Measurements from ENCODE around the gene ITGAE. TPM values are rescaled to one million over a fixed set of nuclear protein-coding genes. Genes with fewer than 3 reads are reported as not detected.

The ITGAE gene
- polyA plus RNA-seq, 2 of the 4 experiments (the other 2 are of a cell fraction) = 154 to 156 TPM

- H3K4me1 ChIP-seq = no peaks in the 10 kb centered on the region
- no peak overlapping the region for H3K4me3 ChIP-seq
- ChIA-PET POLR2A (no interaction called here), CTCF (interaction anchor here (1.2 to 1.7 kb wide), 4 partner anchors 10 to 146 kb away, joined by 3 to 6 read pairs (median 6); no protein-coding TSS in a partner anchor)
- H3K27ac ChIP-seq = no peak overlapping the region
- no peaks in the 10 kb centered on the region for H3K9me3 ChIP-seq
- no peak for DNase-seq (ENCODE audit: low read depth in 1 of 2, low spot score in 1 of 2)
- no peak overlapping the region for H3K4me2 ChIP-seq
- WGBS (ENCODE audit: missing lambda C conversion rate) = 83% methylated on average over 20 of the region's 20 CpGs
- TF ChIP-seq ZSCAN20 (CRISPR knock-in tag; IDR thresholded peaks at IDR 0.05) (no peak), ELK1 (IDR thresholded peaks at IDR 0.05; ENCODE audit: low read depth, low read length) (no peak), USF2 (IDR thresholded peaks at IDR 0.05) (no peak), RNF2 (IDR thresholded peaks at IDR 0.05; ENCODE audit: borderline replicate concordance, low read depth) (no peak), HES2 (IDR thresholded peaks at IDR 0.05) (no peak), ZC3H11A (IDR thresholded peaks at IDR 0.05) (no peak), MAZ (IDR thresholded peaks at IDR 0.05; ENCODE audit: borderline replicate concordance, low read depth, low read length) (no peak)
- ATAC-seq = no peak
- FAIRE-seq = no peak
These were observed 119.4 kb downstream of the ITGAE start for GRCh38 chr17:3681565-3681964.

GRCh38 chr17:3681057-3681456 lies 119.9 kb downstream of the ITGAE start:
- Histone ChIP-seq H3K9me3 (no peaks in the 10 kb centered on the region), H3K4me3 (no peak overlapping the region), H3K4me2 (no peak overlapping the region), H3K27ac (no peak overlapping the region), H3K4me1 (no peaks in the 10 kb centered on the region)
- ATAC-seq (no peak), FAIRE-seq (no peak), DNase-seq (ENCODE audit: low read depth in 1 of 2, low spot score in 1 of 2) (no peak)
- TF ChIP-seq TP53 (CRISPR knock-in tag; IDR thresholded peaks at IDR 0.05) = no peak
- TF ChIP-seq POLR2AphosphoS2 (conservative IDR thresholded peaks at IDR 0.05; ENCODE audit: low read length) = no peak
- TF ChIP-seq KDM1A (IDR thresholded peaks at IDR 0.05; ENCODE audit: low read depth) = no peak
- TF ChIP-seq USF2 (IDR thresholded peaks at IDR 0.05) = no peak
- no peak for TF ChIP-seq POLR2A (IDR thresholded peaks at IDR 0.05; ENCODE audit: low read length)
- TF ChIP-seq NFE2L2 (conservative IDR thresholded peaks at IDR 0.05; ENCODE audit: low read length) = no peak
- TF ChIP-seq PHF8 (IDR thresholded peaks at IDR 0.05; ENCODE audit: borderline replicate concordance, low read depth) = no peak
- TF ChIP-seq EHF (CRISPR knock-in tag; IDR thresholded peaks at IDR 0.05) = no peak
- TF ChIP-seq ZSCAN20 (CRISPR knock-in tag; IDR thresholded peaks at IDR 0.05) = no peak
- no peak for TF ChIP-seq CHD2 (IDR thresholded peaks at IDR 0.05; ENCODE audit: low read length, partially characterized antibody)
- TF ChIP-seq HOXB13 (CRISPR knock-in tag; IDR thresholded peaks at IDR 0.05; ENCODE audit: low read depth) = no peak
- ChIA-PET POLR2A (no interaction called here), CTCF (interaction anchor here (1.2 kb wide), 1 partner anchor 57 kb away, joined by 5 read pairs; no protein-coding TSS in a partner anchor)
- WGBS (ENCODE audit: missing lambda C conversion rate) = 90% methylated on average over 11 of the region's 12 CpGs

GRCh38 chr17:3679531-3680126 lies 121.4 kb downstream of the ITGAE start:
- Histone ChIP-seq H3K9me3 (no peaks in the 10 kb centered on the region), H3K4me3 (no peak overlapping the region), H3K4me2 (no peak overlapping the region), H3K27ac (no peak overlapping the region), H3K4me1 (no peaks in the 10 kb centered on the region)
- 75% methylated on average over 20 of the region's 20 CpGs for WGBS (ENCODE audit: missing lambda C conversion rate)
- DNase-seq (ENCODE audit: low read depth in 1 of 2, low spot score in 1 of 2) = no peak
- CTCF ChIA-PET = interaction anchor here (1.3 to 1.7 kb wide), 2 partner anchors 11 to 55 kb away, joined by 3 to 5 read pairs; no protein-coding TSS in a partner anchor
- FAIRE-seq = no peak
- peak; percentile 23 to 24; a peak in 5 of 6 replicates for ATAC-seq
- POLR2A ChIA-PET = interaction anchor here (1.0 to 2.2 kb wide), 2 partner anchors 10 to 12 kb away, joined by 3 to 8 read pairs; no protein-coding TSS in a partner anchor
- TF ChIP-seq CBX8 (IDR thresholded peaks at IDR 0.05) (no peak), SMC3 (IDR thresholded peaks at IDR 0.05) (no peak), CTCF (IDR thresholded peaks at IDR 0.05) (no peak), EHF (CRISPR knock-in tag; IDR thresholded peaks at IDR 0.05) (no peak), RAD21 (conservative IDR thresholded peaks at IDR 0.05 in 1 of 2, IDR thresholded peaks at IDR 0.05 in 1 of 2) (no peak), ESRRA (IDR thresholded peaks at IDR 0.05; ENCODE audit: borderline replicate concordance, low read length) (no peak), MAZ (IDR thresholded peaks at IDR 0.05; ENCODE audit: borderline replicate concordance, low read depth, low read length) (no peak), CHD4 (IDR thresholded peaks at IDR 0.05; ENCODE audit: borderline replicate concordance) (no peak), PBX3 (IDR thresholded peaks at IDR 0.05) (no peak), NFE2L2 (conservative IDR thresholded peaks at IDR 0.05; ENCODE audit: low read length) (no peak), BHLHE40 (IDR thresholded peaks at IDR 0.05; ENCODE audit: low read depth, low read length) (no peak), ATOH8 (CRISPR knock-in tag; IDR thresholded peaks at IDR 0.05; ENCODE audit: low read depth) (no peak)

All from A549 (cell line).